Activated T-cell treated with anti-CD3 and anti-CD28 coated beads, Interleukin-2, amount 50 U/mL, for 24 hours (primary cell): ENCODE measurements around the gene MON1A.
"Not testable (repeated sequence)": the region's sequence is repeated elsewhere in the genome, so short reads cannot be mapped to it uniquely, and the experiment has no call there.

Experiments used
- DNase-seq: peaks from one replicate; pipeline ENCODE4 v3.0.0-alpha.2; 2020
- H3K27ac Mint-ChIP-seq: 2 replicates; pipeline ENCODE4 v1.8.0; 2020; ENCODE audit warnings: mild to moderate bottlenecking, mixed read lengths
- H3K27me3 Mint-ChIP-seq: 2 replicates; pipeline ENCODE4 v1.8.0; 2020; ENCODE audit warnings: mixed read lengths
- H3K36me3 Mint-ChIP-seq: 2 replicates; pipeline ENCODE4 v1.8.0; 2020; ENCODE audit warnings: low read depth, mixed read lengths
- H3K4me1 Mint-ChIP-seq: 2 replicates; pipeline ENCODE4 v1.8.0; 2020; ENCODE audit warnings: low read depth, mixed read lengths
- H3K4me3 Mint-ChIP-seq: 2 replicates; pipeline ENCODE4 v1.8.0; 2020; ENCODE audit warnings: mild to moderate bottlenecking, moderate library complexity, mixed read lengths
- H3K9me3 Mint-ChIP-seq: 2 replicates; pipeline ENCODE4 v1.8.0; 2020; ENCODE audit warnings: mixed read lengths

The MON1A gene, protein sequence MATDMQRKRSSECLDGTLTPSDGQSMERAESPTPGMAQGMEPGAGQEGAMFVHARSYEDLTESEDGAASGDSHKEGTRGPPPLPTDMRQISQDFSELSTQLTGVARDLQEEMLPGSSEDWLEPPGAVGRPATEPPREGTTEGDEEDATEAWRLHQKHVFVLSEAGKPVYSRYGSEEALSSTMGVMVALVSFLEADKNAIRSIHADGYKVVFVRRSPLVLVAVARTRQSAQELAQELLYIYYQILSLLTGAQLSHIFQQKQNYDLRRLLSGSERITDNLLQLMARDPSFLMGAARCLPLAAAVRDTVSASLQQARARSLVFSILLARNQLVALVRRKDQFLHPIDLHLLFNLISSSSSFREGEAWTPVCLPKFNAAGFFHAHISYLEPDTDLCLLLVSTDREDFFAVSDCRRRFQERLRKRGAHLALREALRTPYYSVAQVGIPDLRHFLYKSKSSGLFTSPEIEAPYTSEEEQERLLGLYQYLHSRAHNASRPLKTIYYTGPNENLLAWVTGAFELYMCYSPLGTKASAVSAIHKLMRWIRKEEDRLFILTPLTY

DNA sequence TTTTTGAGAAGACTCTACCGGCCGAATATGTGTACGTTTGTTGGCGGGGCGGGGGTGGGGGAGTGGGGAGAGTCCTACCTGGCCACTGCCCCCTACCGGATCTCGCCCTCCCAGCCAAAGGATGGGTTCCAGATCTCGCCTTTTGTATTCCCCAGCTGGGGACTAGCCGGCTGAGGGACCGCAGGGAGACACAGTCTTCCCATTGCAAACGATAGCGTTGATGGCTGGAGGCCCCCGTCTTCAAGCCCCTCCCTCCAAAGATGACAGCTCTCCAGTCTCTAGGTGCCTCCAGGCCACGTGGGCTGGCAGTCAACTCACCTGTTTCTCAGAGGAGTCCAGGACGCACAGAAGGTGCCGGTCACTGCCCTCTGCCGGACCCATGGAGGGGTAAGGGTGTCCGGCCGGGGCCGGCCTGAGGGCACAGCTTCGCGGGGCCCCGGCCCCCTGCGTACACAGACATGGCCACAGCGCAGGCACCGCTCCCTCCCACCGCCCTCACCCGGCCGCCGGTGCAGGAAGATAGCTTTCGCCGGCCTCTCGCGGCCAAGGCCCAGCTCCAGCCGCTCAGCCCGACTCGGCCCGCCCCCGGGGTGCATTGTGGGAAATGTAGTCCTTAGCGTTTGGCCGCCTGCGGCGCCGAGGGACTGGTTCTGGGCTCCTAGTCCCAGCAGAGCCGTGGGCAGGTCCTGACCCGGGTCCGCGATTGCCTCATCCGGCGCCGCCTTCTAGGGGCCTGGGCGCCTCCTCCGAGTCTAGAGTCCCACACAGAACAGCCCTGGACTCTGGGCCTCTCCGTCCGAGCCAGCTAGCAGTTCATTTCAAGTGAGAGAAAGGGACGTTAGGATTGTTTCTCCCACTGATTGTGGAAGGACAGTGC is at the start of gene MON1A:
Gene MON1A (minus strand): TSS at position 521 of the 877 bp plus-strand sequence. CDS start 16,465 bp downstream, outside the sequence.
- peaks cover 32% of the 10 kb centered on the region for H3K4me1 Mint-ChIP-seq

GRCh38 chr3:49976942-49977341 is 47.3 kb upstream of the MON1A start:
- Mint-ChIP-seq H3K36me3 (peaks cover 40% of the 10 kb centered on the region), H3K4me1 (peaks cover 1% of the 10 kb centered on the region)

More for the DNA sequence above, at the start of gene MON1A:
- peak within 1 kb of the TSS; percentile 89 for H3K4me3 Mint-ChIP-seq
- H3K27ac Mint-ChIP-seq, result peak within 1 kb of the TSS; percentile 93
- H3K9me3 Mint-ChIP-seq, result no peaks in the 10 kb centered on the region
- peaks cover 13% of the 10 kb centered on the region for H3K36me3 Mint-ChIP-seq
- no peaks in the 10 kb centered on the region for H3K27me3 Mint-ChIP-seq
- DNase-seq, result peak; percentile 93

GRCh38 chr3:49972656-49973055 is 43.0 kb upstream of the MON1A start:
- Mint-ChIP-seq H3K27me3 (no peaks in the 10 kb centered on the region), H3K27ac (no peak overlapping the region), H3K4me3 (no peak overlapping the region), H3K36me3 (peaks cover 59% of the 10 kb centered on the region), H3K9me3 (no peaks in the 10 kb centered on the region), H3K4me1 (peaks cover 3% of the 10 kb centered on the region)
- DNase-seq, result no peak

More at GRCh38 chr3:49976942-49977341, 47.3 kb upstream of the MON1A start:
- Mint-ChIP-seq H3K27ac (no peak overlapping the region), H3K27me3 (no peaks in the 10 kb centered on the region), H3K9me3 (no peaks in the 10 kb centered on the region), H3K4me3 (no peak overlapping the region)
- DNase-seq, result no peak

DNA sequence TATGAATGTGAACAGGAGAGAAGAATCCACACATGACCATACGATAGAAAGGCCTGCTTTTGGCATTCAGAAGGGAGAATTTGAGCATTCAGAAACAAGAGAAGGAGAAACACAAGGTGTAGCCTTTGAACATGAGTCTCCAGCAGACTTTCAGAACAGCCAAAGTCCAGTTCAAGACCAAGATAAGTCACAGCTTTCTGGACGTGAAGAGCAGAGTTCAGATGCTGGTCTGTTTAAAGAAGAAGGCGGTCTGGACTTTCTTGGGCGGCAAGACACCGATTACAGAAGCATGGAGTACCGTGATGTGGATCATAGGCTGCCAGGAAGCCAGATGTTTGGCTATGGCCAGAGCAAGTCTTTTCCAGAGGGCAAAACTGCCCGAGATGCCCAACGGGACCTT is 38.7 kb upstream of the MON1A start:
- H3K36me3 Mint-ChIP-seq, result peaks cover 75% of the 10 kb centered on the region
- H3K4me3 Mint-ChIP-seq, result no peak overlapping the region
- H3K9me3 Mint-ChIP-seq, result no peaks in the 10 kb centered on the region
- H3K4me1 Mint-ChIP-seq, result peaks cover 5% of the 10 kb centered on the region
- no peak for DNase-seq
- H3K27ac Mint-ChIP-seq, result no peak overlapping the region
- H3K27me3 Mint-ChIP-seq, result no peaks in the 10 kb centered on the region

GRCh38 chr3:49967291-49967690 is 37.7 kb upstream of the MON1A start:
- no peak overlapping the region for H3K4me3 Mint-ChIP-seq
- no peak overlapping the region for H3K27ac Mint-ChIP-seq
- H3K9me3 Mint-ChIP-seq, result no peaks in the 10 kb centered on the region
- peaks cover 69% of the 10 kb centered on the region for H3K36me3 Mint-ChIP-seq
- peaks cover 5% of the 10 kb centered on the region for H3K4me1 Mint-ChIP-seq
- H3K27me3 Mint-ChIP-seq, result no peaks in the 10 kb centered on the region
- DNase-seq, result no peak

- Mint-ChIP-seq H3K36me3 (peaks cover 62% of the 10 kb centered on the region), H3K4me3 (no peak overlapping the region), H3K4me1 (peaks cover 5% of the 10 kb centered on the region), H3K9me3 (no peaks in the 10 kb centered on the region), H3K27ac (no peak overlapping the region), H3K27me3 (no peaks in the 10 kb centered on the region)
- DNase-seq, result no peak
Measured at GRCh38 chr3:49966233-49966942, 36.8 kb upstream of the MON1A start.

DNA sequence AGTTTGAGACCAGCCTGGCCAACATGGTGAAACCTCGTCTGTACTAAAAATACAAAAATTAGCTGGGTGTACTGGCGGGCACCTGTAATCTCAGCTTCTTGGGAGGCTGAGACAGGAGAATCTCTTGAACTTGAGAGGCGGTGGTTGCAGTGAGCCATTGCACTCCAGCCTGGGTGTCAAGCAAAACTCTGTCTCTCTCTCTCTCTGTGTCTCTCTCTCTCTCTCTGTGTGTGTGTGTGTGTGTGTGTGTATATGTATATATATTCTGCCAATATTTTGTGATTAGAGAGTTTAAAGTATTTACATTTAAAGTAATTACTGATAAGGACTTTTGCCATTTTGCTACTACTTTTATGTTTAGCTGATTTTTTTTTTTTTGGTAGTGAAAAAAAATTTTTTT is 26.0 kb upstream of the MON1A start:
- no peaks in the 10 kb centered on the region for H3K9me3 Mint-ChIP-seq
- DNase-seq, result no peak
- H3K4me1 Mint-ChIP-seq, result peaks cover 26% of the 10 kb centered on the region
- H3K4me3 Mint-ChIP-seq, result no peak overlapping the region
- H3K27ac Mint-ChIP-seq, result no peak overlapping the region
- H3K27me3 Mint-ChIP-seq, result no peaks in the 10 kb centered on the region
- peaks cover 21% of the 10 kb centered on the region for H3K36me3 Mint-ChIP-seq

DNA sequence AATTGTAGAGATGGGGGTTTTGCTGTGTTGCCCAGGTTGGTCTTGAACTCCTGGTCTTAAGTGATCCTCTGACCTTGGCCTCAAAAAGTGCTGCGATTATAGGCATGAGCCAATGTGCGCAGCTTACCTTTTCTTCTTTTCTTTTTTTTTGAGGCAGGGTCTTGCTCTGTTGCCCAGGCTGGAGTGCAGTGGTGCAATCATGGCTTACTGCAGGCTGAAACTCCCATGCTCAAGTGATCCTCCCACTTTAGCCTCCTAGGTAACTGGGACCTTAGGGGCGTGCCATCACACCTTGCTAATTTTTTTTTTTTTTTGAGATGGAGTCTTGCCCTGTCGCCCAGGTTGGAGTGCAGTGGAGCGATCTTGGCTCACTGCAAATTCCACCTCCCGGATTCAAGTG is 23.3 kb upstream of the MON1A start:
- Mint-ChIP-seq H3K4me1 (peaks cover 25% of the 10 kb centered on the region), H3K36me3 (peaks cover 11% of the 10 kb centered on the region), H3K27me3 (no peaks in the 10 kb centered on the region), H3K4me3 (no peak overlapping the region), H3K9me3 (no peaks in the 10 kb centered on the region), H3K27ac (no peak overlapping the region)
- no peak for DNase-seq

DNA sequence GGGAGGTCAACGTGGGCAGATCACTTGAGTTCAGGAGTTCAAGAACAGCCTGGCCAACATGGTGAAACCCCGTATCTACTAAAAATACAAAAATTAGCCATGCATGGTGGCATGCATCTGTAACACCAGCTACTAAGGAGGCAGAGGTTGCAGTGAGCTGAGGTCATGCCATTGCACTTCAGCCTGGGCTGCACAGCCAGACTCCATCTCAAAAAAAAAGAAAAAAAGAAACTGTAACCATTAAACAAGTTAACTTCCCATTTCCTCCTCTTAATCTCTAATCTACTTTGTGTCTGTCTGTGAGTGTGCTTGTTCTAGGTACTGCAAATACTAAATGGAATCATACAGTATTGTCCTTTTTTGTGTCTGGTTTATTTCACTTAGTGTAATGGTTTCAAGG is 13.0 kb upstream of the MON1A start:
- DNase-seq, result no peak
- peaks cover 2% of the 10 kb centered on the region for H3K9me3 Mint-ChIP-seq
- H3K27ac Mint-ChIP-seq, result peak overlapping the region; percentile 28
- H3K27me3 Mint-ChIP-seq, result no peaks in the 10 kb centered on the region
- peaks cover 52% of the 10 kb centered on the region for H3K4me1 Mint-ChIP-seq
- H3K4me3 Mint-ChIP-seq, result peak overlapping the region; percentile 4
- H3K36me3 Mint-ChIP-seq, result peaks cover 51% of the 10 kb centered on the region

DNA sequence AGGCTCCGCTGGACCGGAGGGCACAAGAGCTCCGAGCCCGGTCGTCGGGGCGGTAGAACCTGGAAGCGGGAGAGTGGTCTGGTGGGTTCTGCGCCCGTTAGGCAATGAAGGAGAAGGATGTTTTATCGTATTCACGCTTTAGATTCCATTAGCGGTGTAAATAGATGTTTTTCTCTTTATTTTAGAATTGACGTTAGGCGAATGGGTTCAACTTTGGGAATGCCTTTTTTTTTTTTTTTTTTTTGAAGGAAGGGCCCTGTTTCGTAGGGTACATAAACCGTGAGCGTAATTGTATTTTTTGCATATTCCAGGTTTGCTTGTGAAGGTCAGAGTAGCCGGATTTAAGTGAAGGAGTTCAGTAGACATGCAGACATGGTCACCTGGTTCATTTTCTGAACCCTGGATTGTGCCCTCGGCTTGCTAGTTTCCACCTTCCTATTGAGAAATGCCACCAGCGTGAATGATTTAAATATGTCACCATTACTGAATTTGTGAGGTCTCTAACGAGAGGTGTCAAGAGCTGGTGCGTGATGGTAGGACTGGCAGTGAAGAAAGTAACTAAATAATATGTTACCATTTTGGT is 11.1 kb upstream of the MON1A start:
- Mint-ChIP-seq H3K36me3 (peaks cover 40% of the 10 kb centered on the region), H3K27me3 (no peaks in the 10 kb centered on the region), H3K4me1 (peaks cover 39% of the 10 kb centered on the region), H3K4me3 (peak overlapping the region; percentile 97), H3K27ac (peak overlapping the region; percentile 98), H3K9me3 (peaks cover 2% of the 10 kb centered on the region)
- DNase-seq, result no peak

GRCh38 chr3:49939858-49940666 is 10.5 kb upstream of the MON1A start, which contains the start of gene RBM6:
Gene RBM6 (plus strand): TSS chr3:49940150. CDS start chr3:49962642, 22,492 bp downstream.
- H3K4me3 Mint-ChIP-seq, result peak within 1 kb of the TSS; percentile 97
- H3K9me3 Mint-ChIP-seq, result peaks cover 2% of the 10 kb centered on the region
- peaks cover 35% of the 10 kb centered on the region for H3K36me3 Mint-ChIP-seq
- DNase-seq, result peak; percentile 94
- H3K27ac Mint-ChIP-seq, result peak within 1 kb of the TSS; percentile 98
- no peaks in the 10 kb centered on the region for H3K27me3 Mint-ChIP-seq
- peaks cover 35% of the 10 kb centered on the region for H3K4me1 Mint-ChIP-seq

DNA sequence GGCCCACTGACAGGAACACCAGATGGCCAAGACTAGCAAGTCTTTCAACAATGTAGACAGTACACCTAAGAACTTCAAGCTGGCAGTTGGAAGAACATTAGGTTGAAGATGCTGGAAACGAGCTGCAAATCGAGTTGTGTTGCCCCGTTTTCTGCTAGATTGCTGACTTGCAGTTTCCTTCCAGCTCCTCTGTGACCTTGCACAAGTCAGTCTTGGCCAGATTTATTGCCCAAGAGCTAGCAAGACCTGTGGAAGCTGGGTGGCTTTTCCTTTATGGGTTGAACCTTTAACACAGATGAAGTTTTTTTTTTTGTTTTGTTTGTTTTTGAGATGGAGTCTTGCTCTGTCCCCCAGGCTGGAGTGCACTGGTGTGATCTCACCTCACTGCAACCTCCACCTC is 7.5 kb upstream of the MON1A start:
- Mint-ChIP-seq H3K4me1 (peaks cover 16% of the 10 kb centered on the region), H3K27me3 (no peaks in the 10 kb centered on the region), H3K27ac (no peak overlapping the region), H3K36me3 (peaks cover 15% of the 10 kb centered on the region), H3K4me3 (no peak overlapping the region), H3K9me3 (no peaks in the 10 kb centered on the region)
- DNase-seq, result no peak

DNA sequence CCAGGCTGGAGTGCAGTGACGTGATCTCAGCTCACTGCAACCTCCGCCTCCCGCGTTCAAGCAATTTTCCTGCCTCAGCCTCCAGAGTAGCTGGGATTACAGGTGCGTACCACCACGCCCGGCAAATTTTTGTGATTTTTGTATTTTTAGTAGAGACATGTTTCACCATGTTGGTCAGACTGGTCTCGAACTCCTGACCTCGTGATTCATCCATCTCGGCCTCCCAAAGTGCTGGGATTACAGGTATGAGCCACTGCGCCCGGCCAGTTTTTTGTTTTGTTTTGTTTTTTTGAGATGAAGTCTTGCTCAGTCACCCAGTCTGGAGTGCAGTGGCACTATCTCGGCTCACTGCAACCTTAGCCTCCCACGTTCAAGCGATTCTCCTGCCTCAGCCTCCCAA is 2.7 kb upstream of the MON1A start:
- not testable (repeated sequence) for H3K27ac Mint-ChIP-seq, DNase-seq, H3K36me3 Mint-ChIP-seq, H3K9me3 Mint-ChIP-seq, H3K4me3 Mint-ChIP-seq, H3K27me3 Mint-ChIP-seq
- H3K4me1 Mint-ChIP-seq, result peaks cover 26% of the 10 kb centered on the region
